Stimulated activated naive CD8-positive, alpha-beta T cell treated with anti-CD3 and anti-CD28 coated beads, Interleukin-15, Interleukin-2, amounts not matched to agents 100 ng/mL and 50 ng/mL, for 24 hours (primary cell): ENCODE results near the gene DLG2.
"Not testable (repeated sequence)": the region's sequence is repeated elsewhere in the genome, so short reads cannot be mapped to it uniquely, and the experiment has no call there.

Experiments used
- H3K27ac Mint-ChIP-seq: one replicate; pipeline ENCODE4 v1.8.0; 2021; ENCODE audit warnings: mild to moderate bottlenecking, mixed read lengths
- H3K27me3 Mint-ChIP-seq: one replicate; pipeline ENCODE4 v1.8.0; 2021; ENCODE audit warnings: mixed read lengths
- H3K36me3 Mint-ChIP-seq: one replicate; pipeline ENCODE4 v1.8.0; 2021; ENCODE audit warnings: low read depth, mixed read lengths
- H3K4me1 Mint-ChIP-seq: one replicate; pipeline ENCODE4 v1.8.0; 2021; ENCODE audit warnings: low read depth, mixed read lengths
- H3K4me3 Mint-ChIP-seq: one replicate; pipeline ENCODE4 v1.8.0; 2021; ENCODE audit warnings: mild to moderate bottlenecking, mixed read lengths
- H3K9me3 Mint-ChIP-seq: one replicate; pipeline ENCODE4 v1.8.0; 2021; ENCODE audit warnings: mixed read lengths

The DLG2 gene

GRCh38 chr11:83768489-83768888 is 1858.7 kb downstream of the DLG2 start:
- H3K36me3 Mint-ChIP-seq, result no peaks in the 10 kb centered on the region

GRCh38 chr11:83766932-83767331 is 1860.2 kb downstream of the DLG2 start:
- Mint-ChIP-seq H3K4me3 (no peak overlapping the region), H3K27me3 (peaks cover 6% of the 10 kb centered on the region), H3K9me3 (no peaks in the 10 kb centered on the region), H3K4me1 (no peaks in the 10 kb centered on the region), H3K36me3 (no peaks in the 10 kb centered on the region), H3K27ac (no peak overlapping the region)

More at GRCh38 chr11:83768489-83768888, 1858.7 kb downstream of the DLG2 start:
- Mint-ChIP-seq H3K27ac (no peak overlapping the region), H3K9me3 (no peaks in the 10 kb centered on the region), H3K4me1 (no peaks in the 10 kb centered on the region), H3K27me3 (peaks cover 3% of the 10 kb centered on the region), H3K4me3 (no peak overlapping the region)

DNA sequence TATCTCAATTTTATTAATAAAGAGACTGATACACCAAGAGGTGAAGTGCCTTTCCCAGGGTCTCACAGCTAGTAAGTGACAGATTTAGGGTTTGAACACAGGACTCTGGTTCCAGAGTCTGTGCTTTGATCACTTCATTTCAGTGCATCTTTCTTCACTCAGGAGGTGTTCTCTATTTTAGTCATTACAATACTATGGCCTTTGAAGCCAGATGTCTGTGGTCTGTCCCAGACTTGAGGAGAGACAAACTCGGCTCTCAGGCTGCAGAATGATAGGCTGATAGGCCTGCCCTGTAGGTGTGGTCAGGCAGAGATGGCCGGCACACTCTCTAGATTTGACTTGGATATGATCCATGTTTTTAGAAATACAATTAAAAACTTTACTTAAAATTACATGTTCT is 1862.5 kb downstream of the DLG2 start:
- no peak overlapping the region for H3K4me3 Mint-ChIP-seq
- H3K4me1 Mint-ChIP-seq, result no peaks in the 10 kb centered on the region
- peaks cover 5% of the 10 kb centered on the region for H3K9me3 Mint-ChIP-seq

DNA sequence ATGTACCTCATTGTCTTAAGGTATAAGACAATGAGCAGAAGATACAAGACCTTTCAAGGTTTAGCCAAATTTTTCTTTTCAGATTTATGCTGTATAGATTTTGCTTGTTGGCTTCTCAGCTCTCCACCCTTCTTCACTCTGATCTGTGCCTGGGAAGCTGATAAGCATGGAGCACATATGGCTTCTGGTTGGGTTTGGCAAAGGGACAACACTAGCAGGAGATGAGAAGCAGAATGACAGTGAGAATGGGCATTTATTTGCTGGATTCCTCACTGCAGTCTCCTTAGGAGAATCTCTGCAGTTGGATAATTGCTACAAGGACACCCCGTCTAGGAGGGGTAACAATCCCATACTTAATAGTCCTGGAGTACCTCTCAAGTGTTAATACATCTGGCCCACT is 1866.2 kb downstream of the DLG2 start:
- Mint-ChIP-seq H3K27ac (no peak overlapping the region), H3K4me3 (no peak overlapping the region), H3K4me1 (no peaks in the 10 kb centered on the region), H3K27me3 (peaks cover 4% of the 10 kb centered on the region), H3K9me3 (peaks cover 5% of the 10 kb centered on the region), H3K36me3 (no peaks in the 10 kb centered on the region)

More for the DNA sequence above, 1862.5 kb downstream of the DLG2 start:
- no peaks in the 10 kb centered on the region for H3K36me3 Mint-ChIP-seq
- no peak overlapping the region for H3K27ac Mint-ChIP-seq
- H3K27me3 Mint-ChIP-seq, result peaks cover 6% of the 10 kb centered on the region

GRCh38 chr11:83759148-83759547 is 1868.0 kb downstream of the DLG2 start:
- Mint-ChIP-seq H3K27me3 (peaks cover 4% of the 10 kb centered on the region), H3K4me3 (no peak overlapping the region), H3K27ac (no peak overlapping the region), H3K36me3 (no peaks in the 10 kb centered on the region), H3K4me1 (no peaks in the 10 kb centered on the region), H3K9me3 (peaks cover 5% of the 10 kb centered on the region)

GRCh38 chr11:83751041-83751440 is 1876.1 kb downstream of the DLG2 start:
- peaks cover 18% of the 10 kb centered on the region for H3K27me3 Mint-ChIP-seq

GRCh38 chr11:83746921-83747585 is 1880.1 kb downstream of the DLG2 start:
- Mint-ChIP-seq H3K27me3 (peaks cover 14% of the 10 kb centered on the region), H3K27ac (no peak overlapping the region), H3K4me1 (no peaks in the 10 kb centered on the region), H3K9me3 (peaks cover 5% of the 10 kb centered on the region), H3K4me3 (no peak overlapping the region), H3K36me3 (no peaks in the 10 kb centered on the region)

More at GRCh38 chr11:83751041-83751440, 1876.1 kb downstream of the DLG2 start:
- Mint-ChIP-seq H3K9me3 (no peaks in the 10 kb centered on the region), H3K4me3 (no peak overlapping the region), H3K36me3 (no peaks in the 10 kb centered on the region), H3K4me1 (no peaks in the 10 kb centered on the region), H3K27ac (no peak overlapping the region)

DNA sequence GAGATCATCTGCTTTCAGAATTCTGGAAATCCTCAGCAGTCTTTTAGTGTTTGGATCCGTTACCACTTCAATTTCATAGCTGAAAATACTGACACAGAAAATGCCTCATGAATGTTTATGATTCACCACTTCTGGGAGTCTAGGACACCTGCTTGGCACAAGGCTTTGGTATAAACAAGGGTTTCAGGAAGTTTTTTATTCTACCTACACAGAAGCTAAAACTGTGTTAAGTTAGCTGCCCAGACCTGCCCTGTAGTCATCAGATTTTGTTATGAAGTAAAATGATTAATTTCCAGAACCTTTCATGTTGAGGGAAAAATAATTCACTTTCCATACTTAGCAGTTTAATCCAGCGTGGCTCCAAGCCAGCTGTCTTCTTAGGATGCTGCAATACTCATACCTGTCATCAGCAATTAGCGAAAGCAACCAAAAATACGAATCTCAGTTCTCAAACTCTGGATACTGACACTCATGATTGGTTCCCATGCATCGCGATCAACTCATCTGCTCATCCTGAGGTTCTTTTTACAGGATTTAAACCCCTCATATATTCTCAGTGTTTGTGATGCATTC is 1882.4 kb downstream of the DLG2 start:
- Mint-ChIP-seq H3K9me3 (peaks cover 5% of the 10 kb centered on the region), H3K36me3 (no peaks in the 10 kb centered on the region), H3K4me1 (no peaks in the 10 kb centered on the region), H3K4me3 (no peak overlapping the region), H3K27me3 (peaks cover 4% of the 10 kb centered on the region), H3K27ac (no peak overlapping the region)

GRCh38 chr11:83736684-83737083 is 1890.5 kb downstream of the DLG2 start:
- Mint-ChIP-seq H3K27ac (no peak overlapping the region), H3K36me3 (no peaks in the 10 kb centered on the region), H3K27me3 (peaks cover 14% of the 10 kb centered on the region), H3K9me3 (no peaks in the 10 kb centered on the region), H3K4me3 (no peak overlapping the region), H3K4me1 (no peaks in the 10 kb centered on the region)

GRCh38 chr11:83734120-83734519 is 1893.0 kb downstream of the DLG2 start:
- no peak overlapping the region for H3K27ac Mint-ChIP-seq
- no peak overlapping the region for H3K4me3 Mint-ChIP-seq
- H3K27me3 Mint-ChIP-seq, result peaks cover 22% of the 10 kb centered on the region
- H3K36me3 Mint-ChIP-seq, result no peaks in the 10 kb centered on the region
- no peaks in the 10 kb centered on the region for H3K9me3 Mint-ChIP-seq
- no peaks in the 10 kb centered on the region for H3K4me1 Mint-ChIP-seq

- H3K4me3 Mint-ChIP-seq, H3K9me3 Mint-ChIP-seq, H3K4me1 Mint-ChIP-seq, H3K36me3 Mint-ChIP-seq, H3K27ac Mint-ChIP-seq: not testable (repeated sequence)
- peaks cover 15% of the 10 kb centered on the region for H3K27me3 Mint-ChIP-seq
Observed at GRCh38 chr11:83731288-83731687, 1895.9 kb downstream of the DLG2 start.

GRCh38 chr11:83728281-83728680 is 1898.9 kb downstream of the DLG2 start:
- no peak overlapping the region for H3K27ac Mint-ChIP-seq
- H3K9me3 Mint-ChIP-seq, result no peaks in the 10 kb centered on the region
- H3K27me3 Mint-ChIP-seq, result peaks cover 20% of the 10 kb centered on the region
- H3K4me1 Mint-ChIP-seq, result peaks cover 15% of the 10 kb centered on the region
- H3K36me3 Mint-ChIP-seq, result no peaks in the 10 kb centered on the region
- H3K4me3 Mint-ChIP-seq, result no peak overlapping the region

DNA sequence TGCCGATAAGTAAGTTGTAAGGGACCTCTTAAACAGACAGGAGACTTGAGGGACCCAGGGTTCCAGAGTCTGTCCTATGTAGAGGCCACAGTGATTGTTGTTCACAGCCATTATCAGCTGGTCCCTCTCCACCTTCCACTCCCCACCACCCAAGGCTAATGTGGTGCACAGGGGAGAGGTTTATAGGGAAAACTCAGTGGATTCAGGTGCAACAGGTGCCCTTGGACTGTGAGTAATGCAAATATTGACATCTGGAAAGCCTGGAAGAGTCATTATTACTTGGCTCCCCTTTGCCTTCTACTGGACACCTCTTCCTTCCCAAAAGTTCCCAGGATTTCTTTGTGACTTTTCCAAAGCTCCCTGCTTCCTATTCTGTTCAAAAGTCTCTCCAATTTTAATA is 1899.9 kb downstream of the DLG2 start:
- H3K4me1 Mint-ChIP-seq, result peaks cover 15% of the 10 kb centered on the region
- H3K4me3 Mint-ChIP-seq, result no peak overlapping the region
- H3K36me3 Mint-ChIP-seq, result no peaks in the 10 kb centered on the region
- H3K27me3 Mint-ChIP-seq, result peaks cover 20% of the 10 kb centered on the region
- H3K9me3 Mint-ChIP-seq, result no peaks in the 10 kb centered on the region
- H3K27ac Mint-ChIP-seq, result no peak overlapping the region

GRCh38 chr11:83726316-83726715 is 1900.8 kb downstream of the DLG2 start:
- no peaks in the 10 kb centered on the region for H3K9me3 Mint-ChIP-seq

DNA sequence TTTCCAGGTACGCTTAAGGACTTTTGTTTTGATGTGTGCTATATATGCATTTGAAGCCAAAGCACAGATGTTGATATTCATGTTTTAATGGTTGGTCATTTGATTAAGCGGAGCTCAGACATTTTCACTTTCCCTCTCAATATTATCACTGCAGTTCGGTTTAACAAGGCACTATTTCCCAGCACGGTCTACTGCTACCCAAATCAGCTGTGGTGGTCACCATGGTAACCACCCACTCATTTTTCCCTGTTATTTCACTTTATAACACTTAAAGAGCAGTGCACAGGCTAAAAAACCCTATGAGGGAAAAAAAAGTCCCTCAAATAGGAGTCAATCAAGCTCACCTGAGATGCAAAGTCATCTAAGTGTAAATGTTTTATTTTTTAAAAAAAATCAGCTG is 1901.4 kb downstream of the DLG2 start:
- no peaks in the 10 kb centered on the region for H3K9me3 Mint-ChIP-seq
- no peak overlapping the region for H3K4me3 Mint-ChIP-seq
- peaks cover 13% of the 10 kb centered on the region for H3K27me3 Mint-ChIP-seq
- peaks cover 15% of the 10 kb centered on the region for H3K4me1 Mint-ChIP-seq
- H3K27ac Mint-ChIP-seq, result no peak overlapping the region
- H3K36me3 Mint-ChIP-seq, result no peaks in the 10 kb centered on the region

More at GRCh38 chr11:83726316-83726715, 1900.8 kb downstream of the DLG2 start:
- Mint-ChIP-seq H3K36me3 (no peaks in the 10 kb centered on the region), H3K27ac (no peak overlapping the region), H3K4me1 (peaks cover 15% of the 10 kb centered on the region), H3K27me3 (peaks cover 19% of the 10 kb centered on the region), H3K4me3 (no peak overlapping the region)

DNA sequence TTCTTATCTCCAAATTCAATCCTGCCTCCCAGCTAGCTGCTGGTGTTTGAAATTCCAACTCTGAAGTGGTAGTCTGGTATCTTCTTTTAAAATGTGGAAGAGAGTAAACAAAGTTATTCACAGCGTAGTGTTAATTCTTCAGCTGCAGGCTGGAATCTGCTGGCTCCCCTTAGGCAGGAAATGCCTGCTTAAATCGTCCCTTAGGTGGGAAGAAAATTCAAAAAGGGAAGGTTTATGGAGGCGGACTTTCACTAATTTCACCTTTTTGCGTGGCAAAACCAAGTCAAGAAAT is 1901.9 kb downstream of the DLG2 start:
- peaks cover 15% of the 10 kb centered on the region for H3K4me1 Mint-ChIP-seq
- no peaks in the 10 kb centered on the region for H3K9me3 Mint-ChIP-seq
- H3K4me3 Mint-ChIP-seq, result no peak overlapping the region
- no peaks in the 10 kb centered on the region for H3K36me3 Mint-ChIP-seq
- peaks cover 12% of the 10 kb centered on the region for H3K27me3 Mint-ChIP-seq
- H3K27ac Mint-ChIP-seq, result no peak overlapping the region
